Dedifferentiated amniotic fluid mesenchymal stem cell (primary cell): ENCODE data around the gene HES1.
A peak's percentile ranks its signal among the peaks of the same experiment; 100 is the strongest.
"Not testable (repeated sequence)": the region's sequence is repeated elsewhere in the genome, so short reads cannot be mapped to it uniquely, and the experiment has no call there.

Source experiments
- DNase-seq: peaks from one replicate; pipeline ENCODE4 v3.0.0-alpha.2; 2016; ENCODE audit errors: extremely low spot score

Gene HES1

DNA sequence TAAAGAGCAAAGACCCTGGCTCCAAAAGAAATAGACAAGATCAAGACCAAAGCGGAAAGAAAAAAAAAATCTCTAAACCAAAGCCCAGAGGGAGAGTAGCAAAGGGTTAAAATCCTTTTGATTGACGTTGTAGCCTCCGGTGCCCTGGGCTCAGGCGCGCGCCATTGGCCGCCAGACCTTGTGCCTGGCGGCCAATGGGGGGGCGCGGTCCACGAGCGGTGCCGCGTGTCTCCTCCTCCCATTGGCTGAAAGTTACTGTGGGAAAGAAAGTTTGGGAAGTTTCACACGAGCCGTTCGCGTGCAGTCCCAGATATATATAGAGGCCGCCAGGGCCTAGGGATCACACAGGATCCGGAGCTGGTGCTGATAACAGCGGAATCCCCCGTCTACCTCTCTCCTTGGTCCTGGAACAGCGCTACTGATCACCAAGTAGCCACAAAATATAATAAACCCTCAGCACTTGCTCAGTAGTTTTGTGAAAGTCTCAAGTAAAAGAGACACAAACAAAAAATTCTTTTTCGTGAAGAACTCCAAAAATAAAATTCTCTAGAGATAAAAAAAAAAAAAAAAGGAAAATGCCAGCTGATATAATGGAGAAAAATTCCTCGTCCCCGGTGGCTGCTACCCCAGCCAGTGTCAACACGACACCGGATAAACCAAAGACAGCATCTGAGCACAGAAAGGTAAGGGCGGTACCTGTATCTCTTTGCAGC, at the start of gene HES1:
HES1 (plus strand) TSS at position 343 of the 713 bp plus-strand sequence; CDS start at position 576, 233 bp downstream.
- DNase-seq: peak; percentile 92

DNA sequence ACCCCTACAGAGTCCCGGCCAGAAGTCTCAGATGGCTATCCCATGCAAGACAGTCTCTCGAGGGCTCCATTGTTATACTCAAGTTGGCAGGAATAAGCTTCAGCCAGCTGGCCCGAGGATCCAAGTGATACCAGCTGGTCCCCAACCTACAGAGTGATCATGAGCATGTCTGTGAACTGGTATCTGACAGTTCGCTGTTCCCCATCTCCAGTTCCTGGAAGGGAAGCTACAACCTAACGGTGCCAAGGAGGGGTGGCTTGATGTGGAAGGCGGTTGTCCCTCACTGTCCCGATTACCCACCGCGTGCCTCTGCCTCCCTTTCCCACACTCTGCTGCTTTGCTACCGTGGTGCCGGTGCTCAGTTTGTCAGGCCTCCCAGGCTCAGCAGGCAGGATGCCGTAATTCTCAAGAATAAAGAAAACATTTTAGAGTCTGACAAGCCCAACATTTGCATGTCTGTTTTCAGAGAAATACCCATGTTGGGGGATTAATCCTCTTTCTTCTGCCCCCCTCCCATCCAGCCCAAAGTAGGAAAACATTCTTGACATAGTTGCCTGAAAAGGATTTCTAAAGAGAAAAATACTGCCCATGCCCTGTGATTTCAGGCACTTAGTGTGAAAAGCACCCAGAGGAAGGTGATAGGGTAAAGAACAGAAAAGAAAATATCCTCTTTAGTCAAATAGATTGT, 49.4 kb upstream of the HES1 start:
- DNase-seq: no peak

GRCh38 chr3:194087280-194087679, 48.7 kb upstream of the HES1 start:
- DNase-seq: no peak

- DNase-seq: no peak
These were observed 47.7 kb upstream of the HES1 start for GRCh38 chr3:194087995-194088855.

- peak; percentile 69 for DNase-seq
These were observed 46.4 kb upstream of the HES1 start for GRCh38 chr3:194089357-194090177.

DNA sequence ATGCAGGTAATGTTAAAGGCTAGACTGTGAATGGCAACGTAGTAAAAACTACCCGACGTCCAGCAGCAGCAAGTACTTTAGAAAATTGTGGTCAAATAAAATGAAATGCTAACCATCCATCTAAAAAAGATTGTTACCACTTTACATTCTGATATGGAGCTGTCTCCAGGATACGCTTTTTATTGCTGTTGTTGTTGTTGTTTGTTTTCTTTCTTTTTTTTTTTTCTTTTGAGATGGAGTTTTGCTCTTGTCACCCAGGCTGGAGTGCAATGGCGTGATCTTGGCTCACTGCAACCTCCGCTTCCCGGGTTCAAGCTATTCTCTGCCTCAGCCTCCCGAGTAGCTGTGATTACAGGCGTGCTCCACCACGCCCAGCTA, 45.8 kb upstream of the HES1 start:
- DNase-seq: not testable (repeated sequence)

DNA sequence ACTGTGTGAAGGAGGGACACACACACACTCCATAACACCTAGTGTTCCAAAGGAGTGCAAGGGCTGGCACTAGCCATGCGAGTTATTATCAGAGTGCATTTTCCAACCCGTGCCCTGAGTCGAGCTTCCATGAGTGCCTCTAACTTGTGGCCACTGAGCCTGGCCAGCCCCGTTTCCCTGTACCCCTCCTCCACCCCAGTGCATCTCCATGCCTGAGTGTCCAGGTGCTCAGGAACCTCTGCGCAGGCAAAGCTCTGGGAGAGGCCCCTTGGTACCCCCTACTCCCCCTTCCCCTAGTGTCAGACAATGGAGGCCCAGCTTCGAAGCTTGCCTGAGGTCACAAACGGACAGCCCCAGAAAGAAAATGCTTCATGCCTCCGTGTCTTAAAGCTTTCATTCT, 45.2 kb upstream of the HES1 start:
- DNase-seq: no peak

GRCh38 chr3:194091141-194091540, 44.8 kb upstream of the HES1 start:
- DNase-seq: no peak

- DNase-seq: not testable (repeated sequence)
These were observed 44.1 kb upstream of the HES1 start for GRCh38 chr3:194091897-194092296.

DNA sequence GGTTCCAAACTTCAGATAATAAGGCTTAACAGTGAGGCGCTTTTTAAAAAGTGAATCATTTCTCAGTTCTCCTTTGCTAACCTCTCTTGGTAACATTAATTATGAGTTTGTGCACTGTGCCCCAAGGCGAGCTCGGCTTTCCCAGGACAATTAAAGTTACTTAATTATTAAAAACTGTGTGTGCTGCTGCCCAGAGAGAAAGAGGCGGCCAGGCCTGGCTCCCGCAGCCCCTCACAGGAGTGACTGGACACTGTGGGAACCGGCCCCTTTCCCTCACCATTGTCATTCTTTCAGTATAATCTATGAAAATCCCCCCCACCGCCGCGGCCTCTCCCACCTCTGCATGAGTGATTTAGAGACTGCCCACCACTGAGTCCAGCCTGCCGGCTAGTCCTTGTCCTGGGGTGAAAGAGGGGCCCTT, 43.1 kb upstream of the HES1 start:
- no peak for DNase-seq

DNA sequence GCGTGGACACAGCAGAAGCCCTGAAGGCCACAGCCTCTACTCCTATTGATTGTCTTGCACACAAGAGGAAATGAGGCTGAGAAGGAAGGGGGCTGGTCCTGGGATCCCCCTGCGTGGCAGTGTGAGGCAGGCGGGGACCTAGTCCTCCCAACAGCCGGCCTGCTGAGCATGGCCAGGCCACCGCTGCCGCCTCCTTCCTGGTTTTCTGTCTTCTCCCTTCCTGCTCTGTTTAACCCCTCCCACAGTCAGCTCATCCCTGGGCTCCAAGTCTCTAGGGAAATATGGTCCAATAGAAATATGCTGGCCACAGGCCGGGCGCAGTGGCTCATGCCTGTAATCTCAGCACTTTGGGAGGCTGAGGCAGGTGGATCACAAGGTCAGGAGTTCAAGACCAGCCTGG, 42.1 kb upstream of the HES1 start:
- no peak for DNase-seq

DNA sequence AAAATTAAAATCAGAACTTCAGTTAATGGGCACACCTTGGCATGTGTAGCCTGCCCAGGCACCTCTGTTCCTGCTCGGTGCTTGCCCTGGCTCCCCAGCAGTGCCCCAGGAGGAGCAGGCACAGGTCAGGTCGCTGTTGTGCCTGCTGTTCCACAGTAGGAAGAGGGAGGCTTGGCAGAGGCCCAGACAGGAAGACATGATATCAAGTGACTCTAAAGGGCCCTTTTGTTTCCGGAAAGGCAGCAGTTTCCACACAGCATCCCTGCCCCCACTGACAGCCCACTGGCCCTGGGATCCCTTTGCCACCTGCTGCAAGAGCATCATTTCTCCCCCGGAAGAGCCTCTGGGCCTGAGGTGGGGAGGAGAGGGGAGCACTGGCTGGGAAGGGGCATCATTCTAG, 40.5 kb upstream of the HES1 start:
- DNase-seq: no peak

DNA sequence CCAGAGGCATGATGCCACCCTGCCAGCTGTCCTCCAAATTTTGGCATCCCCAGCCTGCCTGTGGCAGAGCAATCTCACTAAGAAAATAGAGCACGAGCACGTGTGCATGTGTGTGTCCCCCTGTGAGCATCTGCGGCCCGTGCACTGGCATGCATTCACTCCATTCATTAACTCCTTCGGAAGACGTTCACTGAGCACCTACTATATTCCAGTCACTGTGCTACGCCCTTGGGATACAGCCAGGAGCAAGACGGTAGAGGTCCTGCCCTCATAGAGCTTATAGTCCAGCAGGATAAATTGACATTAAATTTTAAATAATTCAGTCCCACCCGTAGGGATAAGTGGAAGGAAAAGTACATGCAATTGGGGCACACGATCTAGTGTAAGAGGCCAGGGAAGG, 40.0 kb upstream of the HES1 start:
- DNase-seq: no peak

- no peak for DNase-seq
These were observed 38.6 kb upstream of the HES1 start for GRCh38 chr3:194097141-194097882.

DNA sequence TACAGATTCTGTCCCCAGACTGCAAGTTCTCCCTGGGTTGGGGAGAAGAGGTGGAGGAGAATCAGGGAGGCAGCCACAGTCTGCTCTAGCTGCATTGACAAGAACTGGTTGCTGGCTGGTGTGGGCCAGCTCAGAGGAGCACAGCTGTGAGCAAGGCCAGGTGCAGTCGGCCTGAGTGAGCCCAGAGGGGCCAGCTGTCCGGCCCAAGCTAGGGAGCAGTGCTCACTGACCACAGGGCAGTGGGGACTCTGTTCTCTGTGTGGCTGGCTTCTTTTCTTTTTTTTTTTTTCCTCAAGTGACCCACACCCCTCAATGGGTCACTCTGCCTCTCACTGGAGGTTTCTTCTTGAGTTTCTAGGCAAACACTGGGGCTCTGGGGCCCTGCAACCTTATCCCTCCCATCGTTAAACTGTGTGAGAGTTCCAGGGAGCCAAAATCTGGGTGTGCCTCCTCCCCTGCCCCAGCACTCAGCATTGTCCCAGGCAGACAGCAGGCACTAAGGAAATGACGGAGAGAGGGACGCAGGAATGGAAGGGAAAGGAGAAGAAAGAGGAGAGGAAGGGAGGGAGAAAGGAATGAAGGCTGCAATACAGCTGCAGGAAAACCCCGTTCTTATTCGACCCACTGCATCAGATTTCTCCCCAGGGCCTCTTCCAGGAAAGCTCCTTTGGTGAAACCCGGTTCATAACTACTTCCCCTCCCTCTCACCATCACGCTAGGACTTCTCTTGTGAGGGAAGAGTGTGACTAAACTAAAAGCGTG, 37.7 kb upstream of the HES1 start:
- DNase-seq: no peak

- DNase-seq: no peak
These were observed 37.1 kb upstream of the HES1 start for GRCh38 chr3:194098843-194099183.

DNA sequence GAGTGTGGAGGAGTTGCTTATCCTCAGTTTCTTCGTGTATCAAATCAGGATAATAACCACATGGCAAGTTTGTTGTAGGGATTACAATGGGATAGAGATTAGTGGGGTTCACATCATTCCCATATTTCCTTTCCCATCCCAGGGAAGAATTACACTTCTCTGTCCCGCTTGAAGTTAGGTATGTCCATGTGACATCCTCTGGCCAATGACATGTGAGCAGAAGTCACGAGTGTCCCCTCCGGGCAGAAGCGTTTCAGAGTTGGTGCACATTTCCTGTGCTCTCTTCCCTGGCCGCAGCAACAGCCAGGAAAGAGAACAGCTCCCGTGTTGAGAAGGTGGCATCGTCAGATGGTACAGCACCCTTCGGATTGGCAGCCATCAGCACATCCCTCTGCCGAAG, 36.7 kb upstream of the HES1 start:
- DNase-seq: no peak

DNA sequence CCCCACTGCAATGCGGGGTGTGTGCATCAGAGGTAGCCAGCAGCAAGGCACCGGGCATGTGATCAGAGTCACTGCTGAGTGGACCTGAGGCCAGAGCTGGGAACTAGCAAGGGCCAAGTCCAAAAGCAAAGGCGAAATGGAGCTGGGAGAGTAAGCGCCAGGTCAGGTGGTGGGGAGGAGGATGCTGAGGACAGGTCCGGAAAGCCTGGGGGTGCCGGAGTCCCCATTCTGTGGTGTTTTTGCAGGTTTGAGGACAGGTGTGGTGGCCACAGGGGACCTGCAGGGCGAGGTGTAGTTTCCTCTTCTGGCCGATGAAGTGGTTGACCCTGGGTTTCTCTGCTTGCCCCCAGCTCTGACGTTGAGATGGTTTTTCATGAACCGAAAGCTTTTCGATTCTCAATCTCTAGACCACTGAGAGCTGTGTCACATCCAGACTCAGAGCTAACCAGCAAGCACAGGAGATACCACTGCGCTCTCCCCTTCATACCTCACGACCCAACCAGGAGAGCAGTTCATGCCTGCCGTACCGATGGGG, 35.0 kb upstream of the HES1 start:
- DNase-seq: no peak

- no peak for DNase-seq
These were observed 34.1 kb upstream of the HES1 start for GRCh38 chr3:194101592-194102432.
